HTERT RPE-1 (cell line): Measurements from ENCODE around the gene EMILIN2.
"Not testable (repeated sequence)": the region's sequence is repeated elsewhere in the genome, so short reads cannot be mapped to it uniquely, and the experiment has no call there.

ENCODE experiments used
- in situ Hi-C: fragments of 300-500 bp; cut with MboI; formaldehyde crosslinking; loops from 4 replicates; pipeline ENCODE4 v1.14.3; 2020; ENCODE audit warnings: low sequenced_read_pairs

Gene EMILIN2

DNA sequence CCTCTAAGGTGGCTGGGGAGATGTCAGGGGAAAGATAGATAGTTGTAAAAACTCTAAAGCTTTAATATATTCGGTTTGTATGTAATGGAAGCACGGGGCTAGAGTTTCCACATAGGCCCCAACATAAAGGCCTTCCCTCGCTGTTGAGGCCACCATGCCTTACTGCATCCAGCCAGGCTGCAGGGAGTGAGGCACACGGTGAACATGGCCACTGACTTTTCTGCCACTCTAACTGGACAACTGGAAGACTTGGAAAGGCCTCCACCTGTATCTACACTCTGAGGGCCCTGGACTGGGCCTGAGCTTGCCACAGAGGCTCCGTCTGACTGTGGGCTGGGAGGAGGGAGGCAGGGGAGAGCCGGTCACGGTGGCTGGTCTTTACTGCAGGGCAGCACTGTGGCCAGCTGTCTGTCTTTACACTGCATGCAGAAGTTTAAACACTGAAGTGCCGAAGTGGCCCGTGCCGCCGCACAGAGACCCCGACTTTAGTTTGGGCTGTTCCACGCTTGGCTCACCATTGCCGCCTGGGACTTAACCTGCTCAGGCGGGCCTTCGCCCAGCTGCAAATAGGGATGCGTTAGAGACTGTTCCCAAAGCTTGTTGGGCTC lies 66.7 kb downstream of the EMILIN2 start:
- in situ Hi-C loops = no loop called here

DNA sequence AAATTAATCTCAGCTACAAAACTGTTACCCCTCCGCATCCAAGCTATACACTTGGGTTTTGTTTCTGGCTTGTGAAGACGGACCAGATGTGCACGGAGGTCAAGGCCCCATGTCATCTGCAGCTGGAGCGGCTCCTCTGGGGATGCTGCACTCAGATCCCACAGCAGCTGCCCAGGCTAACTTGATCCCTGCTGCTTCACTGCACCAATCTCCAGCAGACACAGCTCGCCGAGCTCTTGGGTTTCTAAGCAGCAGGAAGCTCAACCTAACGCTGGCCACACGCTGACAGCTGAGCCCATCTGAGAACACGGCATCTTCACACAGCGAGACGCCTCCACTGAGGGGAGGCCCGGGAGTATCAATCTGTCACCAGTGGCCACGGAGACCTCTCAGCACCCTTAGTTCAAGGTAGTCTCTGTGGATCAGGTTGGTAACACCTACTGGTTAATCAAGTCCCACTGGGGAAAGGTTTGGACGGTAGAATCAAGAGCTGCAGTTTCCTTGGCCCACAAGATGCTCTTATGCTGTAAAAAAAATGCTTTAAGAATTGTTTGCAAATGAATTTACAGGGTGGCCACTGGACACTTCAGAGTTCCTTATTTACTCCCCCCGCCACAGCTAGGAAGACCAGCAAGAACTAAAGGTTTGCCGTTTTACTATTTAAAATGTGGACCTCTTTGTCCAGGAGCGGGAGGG lies 67.5 kb downstream of the EMILIN2 start:
- in situ Hi-C loops = no loop called here

DNA sequence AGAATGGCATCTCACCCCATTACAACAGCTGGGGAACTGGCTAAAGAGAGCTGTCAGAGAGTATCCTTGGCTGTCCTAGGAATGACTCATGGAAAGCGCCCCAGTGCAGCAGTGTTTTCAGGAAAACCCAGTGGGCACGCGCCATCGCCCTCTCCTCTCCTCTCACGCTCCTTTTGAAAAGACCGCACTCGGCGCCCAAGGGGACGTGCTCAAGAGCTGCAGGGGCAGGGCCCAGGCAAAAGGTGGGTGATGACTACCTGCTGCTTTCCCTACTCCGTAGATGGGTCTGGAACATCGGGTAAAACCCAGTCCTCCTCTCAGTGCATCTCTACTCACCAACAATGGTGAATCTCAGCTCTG lies 68.1 kb downstream of the EMILIN2 start:
- in situ Hi-C loops = no loop called here

DNA sequence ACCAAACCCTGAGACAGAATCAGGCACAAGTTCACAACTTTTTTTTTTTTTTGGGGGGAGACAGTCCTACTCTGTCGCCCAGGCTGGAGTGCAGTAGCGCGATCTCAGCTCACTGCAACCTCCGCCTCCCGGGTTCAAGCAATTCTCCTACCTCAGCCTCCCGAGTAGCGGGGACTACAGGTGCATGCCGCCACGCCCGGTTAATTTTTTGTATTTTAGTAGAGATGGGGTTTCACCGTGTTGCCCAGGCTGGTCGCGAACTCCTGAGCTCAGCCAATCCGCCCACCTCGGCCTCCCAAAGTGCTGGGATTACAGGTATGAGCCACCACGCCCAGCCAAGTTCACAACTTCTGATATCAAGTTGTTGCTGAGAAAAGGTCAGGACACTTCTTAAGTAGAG lies 68.7 kb downstream of the EMILIN2 start:
- in situ Hi-C loops = not testable (repeated sequence)

DNA sequence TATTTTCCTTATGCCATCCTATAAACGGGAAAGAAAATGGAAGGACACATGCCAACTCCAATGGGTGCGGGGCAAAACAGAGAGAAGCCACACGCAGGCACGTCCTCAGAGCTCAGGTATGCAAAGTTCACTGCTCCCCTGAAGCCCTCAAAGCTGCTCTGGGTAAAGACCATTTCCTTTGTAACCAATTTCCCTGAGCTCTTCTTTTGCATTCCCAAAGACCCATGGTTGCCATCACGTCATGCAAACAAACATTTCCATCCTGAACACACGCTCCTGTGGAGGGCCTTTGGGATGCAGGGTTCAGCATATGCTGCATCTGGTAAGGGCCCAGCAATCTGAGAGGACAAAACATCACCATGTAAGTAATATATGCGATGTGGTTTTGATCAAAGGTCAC lies 69.4 kb downstream of the EMILIN2 start:
- in situ Hi-C loops = no loop called here

DNA sequence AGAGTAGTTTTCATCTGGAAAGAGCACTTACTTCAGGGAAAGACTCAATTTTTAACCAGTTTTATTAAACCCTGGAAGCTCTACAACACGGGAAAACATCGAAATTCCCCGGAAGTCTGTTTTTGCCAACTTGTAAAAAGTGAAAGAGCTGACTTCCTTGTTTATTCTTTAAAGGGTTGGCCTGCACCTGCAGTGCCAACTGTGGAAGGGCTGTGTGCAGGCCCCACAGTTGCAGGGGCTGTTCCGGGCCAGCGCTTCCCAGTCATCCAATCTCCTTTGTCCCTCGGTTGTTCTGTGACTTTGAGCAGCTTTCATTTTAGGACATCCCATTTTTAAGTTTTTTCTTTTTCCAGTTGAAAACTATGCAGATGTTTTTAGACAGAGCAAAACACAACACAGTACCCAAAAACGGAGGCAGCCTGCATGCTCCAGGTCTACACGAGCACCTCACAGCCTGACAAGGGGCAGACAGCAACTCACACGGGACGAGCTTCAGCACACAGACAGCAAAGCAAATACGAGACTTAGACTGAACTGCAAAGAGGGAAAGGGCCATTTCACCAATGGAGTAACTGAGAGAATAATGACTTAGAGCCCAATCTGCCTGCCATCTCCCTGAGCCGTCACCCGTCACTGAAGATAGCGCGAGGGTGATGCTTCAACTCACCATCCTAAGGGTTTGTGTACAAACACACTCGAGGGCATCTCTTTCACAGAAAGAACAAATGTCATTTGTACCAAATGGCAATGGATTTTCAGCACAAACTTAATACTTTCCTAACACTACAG lies 70.6 kb downstream of the EMILIN2 start:
- in situ Hi-C loops = no loop called here

DNA sequence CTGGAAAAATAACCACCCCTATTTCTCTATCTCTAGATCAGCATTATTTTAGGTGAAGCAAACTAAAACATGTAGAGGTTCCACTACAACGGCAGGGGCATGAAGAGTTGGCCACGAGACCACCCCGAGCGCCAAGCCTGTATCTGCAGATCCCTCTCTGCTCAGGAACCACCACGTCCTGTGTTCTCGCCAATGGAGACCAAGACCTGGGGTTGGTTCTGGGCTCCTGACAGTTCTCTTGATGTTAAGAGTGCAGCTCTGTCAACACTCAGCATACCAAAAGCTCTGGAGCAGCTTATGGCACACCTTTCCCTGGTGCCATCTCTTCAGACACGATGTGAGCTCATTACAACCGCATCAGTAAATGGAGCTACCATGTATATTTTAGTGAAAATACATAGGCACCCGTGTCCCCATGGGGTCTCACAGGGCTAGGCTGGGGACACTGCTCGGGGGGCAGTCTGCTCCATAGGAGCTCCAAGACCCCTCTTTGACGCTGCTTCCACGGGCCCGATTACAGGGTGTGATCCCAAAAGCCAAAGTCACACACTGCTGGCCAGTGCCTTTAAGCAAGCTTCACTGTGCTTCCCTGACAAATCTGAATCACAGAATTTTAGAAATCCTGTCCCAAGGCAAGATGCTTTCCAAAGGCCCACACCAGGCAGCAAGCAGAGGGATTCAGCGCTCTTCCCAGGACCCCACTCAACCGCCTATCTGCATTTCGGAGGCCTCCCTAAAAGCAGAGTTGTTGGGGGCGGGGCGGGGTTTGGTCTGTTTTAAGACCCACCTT lies 72.2 kb downstream of the EMILIN2 start:
- in situ Hi-C loops = no loop called here

DNA sequence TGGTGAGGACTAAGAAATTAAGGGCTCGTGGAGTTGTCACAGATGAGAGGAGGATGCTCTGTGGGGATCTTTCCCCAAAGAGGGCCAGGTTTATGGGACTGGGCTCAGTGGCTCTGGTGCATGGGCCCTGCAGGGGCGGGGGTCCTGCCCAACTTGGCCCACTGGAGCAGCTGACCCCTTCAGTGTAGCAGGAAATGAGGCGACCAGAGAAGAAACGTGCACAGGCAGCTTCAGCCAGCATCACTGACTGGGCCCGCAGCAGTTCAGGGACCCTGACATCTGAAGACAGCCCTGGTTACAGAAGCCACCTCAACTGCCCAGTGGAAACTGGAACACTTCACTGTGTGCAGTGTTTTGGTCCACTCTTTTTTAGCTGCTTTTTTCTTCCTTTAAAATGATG lies 72.8 kb downstream of the EMILIN2 start:
- in situ Hi-C loops = no loop called here

DNA sequence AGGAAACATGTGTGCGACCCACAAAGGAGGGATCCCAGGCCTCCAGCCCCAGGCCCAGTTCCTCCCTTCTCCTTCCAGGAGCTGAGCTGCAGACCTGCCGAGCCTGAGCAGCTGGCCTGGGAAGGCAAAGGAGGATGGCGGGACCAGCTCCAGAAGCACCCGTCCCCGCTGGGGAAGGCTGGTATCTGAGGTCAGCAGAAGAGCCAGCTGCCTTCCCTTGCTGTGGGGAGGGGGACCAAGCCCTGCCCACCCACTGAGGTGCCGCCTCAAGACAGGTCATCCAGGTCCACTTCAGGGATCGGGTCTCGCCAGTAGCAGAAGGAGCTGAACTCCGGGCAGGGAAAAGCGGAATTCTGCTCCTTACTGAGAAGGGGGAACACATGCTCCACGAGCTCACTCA lies 73.2 kb downstream of the EMILIN2 start:
- in situ Hi-C loops = no loop called here

DNA sequence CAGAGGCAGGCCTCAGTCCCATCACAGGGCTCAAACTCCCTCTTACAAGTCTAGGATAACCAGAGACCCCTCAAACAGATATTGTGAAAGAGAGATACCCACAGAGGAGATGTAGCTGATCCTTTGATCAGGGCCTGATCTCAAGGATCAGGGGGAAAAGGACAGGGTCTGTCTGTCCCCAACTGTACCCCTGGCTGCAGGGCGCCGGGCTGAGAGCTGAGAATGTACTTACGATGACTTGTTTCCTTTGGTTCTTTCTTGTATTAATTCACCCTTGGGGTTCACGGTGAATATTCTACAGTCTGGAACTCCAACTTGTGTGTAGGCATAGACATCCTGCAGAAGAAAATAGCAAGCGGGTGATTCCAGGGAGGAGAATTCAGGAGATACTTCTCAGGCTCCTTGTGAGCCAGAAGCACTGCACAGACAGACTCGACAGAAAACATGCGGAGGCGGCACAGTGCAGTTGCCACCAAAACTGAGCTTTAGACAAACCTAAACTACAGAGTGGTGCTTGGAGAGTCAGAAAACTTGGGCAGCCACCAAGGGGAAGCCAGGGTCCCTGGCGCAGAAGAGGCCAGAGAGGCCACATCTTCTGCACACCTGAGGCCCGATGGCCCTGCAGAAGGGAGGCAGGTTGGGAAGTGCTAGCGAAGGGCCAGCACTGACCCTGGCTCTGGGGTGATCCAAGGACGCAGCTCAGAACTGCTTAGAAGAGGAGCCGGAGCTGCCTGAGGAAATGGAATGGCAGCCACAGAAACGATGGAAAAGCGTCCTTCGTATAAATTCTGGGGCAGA lies 73.9 kb downstream of the EMILIN2 start:
- in situ Hi-C loops = no loop called here

DNA sequence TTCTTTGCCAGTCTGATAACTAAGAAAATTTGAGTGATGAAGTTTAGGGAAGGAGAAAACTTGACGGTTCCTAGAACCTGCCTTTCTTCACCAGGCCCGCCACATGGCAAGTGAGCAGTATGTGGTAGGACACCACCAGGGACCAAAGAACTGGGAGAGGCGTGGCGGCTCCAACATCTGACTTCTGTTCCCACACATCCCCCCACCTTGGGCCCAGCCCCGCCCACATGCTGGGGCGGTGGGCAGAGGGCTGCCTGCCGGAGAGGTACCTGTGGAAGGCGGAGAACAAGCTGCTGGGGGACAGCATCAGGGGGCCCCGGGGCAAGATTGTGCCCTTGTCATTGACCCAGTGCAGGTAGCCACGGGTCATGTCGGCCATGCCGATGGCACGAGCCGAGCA lies 75.0 kb downstream of the EMILIN2 start:
- in situ Hi-C loops = no loop called here

DNA sequence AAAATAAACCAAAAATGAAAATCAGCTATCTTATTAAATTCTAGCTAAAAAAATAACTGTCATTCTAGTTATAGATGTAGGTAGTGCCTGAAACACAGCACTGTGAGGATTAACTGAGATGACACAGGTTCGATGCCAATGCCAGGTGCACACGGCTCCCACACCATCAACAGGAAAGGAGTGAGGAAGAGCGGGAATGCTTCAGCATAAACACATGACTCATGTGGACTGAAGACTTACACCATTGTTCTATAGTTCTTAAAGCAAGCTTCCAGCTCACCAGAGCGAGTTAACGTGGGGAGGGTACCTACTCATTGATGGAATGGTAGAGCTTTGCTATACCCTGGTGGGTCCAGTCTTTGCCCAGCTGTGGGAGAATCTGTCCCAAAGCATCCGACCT lies 76.7 kb downstream of the EMILIN2 start:
- in situ Hi-C loops = no loop called here

DNA sequence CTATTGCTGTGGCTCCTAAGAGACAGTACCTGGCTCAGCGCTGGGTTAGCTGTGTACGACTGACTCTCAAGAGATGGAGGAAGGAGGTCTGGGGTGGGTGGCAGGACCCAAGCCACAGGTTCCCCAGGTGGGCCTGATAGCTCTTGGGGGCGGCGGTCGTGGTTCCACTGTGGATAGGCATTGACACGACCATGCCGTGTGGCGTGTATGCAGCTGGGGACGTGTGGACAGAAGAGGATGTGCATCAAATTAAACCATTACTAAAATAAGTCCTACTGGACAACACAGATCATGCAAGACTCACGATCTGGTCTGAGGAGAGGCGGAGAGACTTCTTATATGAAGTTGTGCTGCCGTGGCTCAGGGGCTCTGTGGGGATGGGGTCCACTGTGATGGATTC lies 78.1 kb downstream of the EMILIN2 start:
- in situ Hi-C loops = no loop called here

DNA sequence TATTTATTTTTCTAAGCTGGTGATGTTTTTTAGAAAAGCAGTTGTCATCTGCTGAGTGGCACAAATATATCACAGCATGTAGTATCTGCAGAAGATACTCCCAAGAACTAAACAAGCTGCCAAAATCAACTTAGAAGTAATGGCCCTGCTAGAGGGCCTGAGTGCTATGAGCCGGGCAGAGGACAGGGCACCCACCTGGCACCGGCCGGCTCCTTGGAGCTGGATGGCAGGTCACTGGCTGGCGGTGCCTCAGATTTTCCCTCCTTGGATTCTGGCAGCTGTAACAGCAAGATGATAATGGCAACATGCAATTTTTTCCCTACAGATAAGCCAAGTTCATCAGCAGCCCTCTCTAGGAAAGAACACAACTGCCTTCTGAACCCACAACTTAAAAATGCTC lies 79.7 kb downstream of the EMILIN2 start:
- in situ Hi-C loops = no loop called here

DNA sequence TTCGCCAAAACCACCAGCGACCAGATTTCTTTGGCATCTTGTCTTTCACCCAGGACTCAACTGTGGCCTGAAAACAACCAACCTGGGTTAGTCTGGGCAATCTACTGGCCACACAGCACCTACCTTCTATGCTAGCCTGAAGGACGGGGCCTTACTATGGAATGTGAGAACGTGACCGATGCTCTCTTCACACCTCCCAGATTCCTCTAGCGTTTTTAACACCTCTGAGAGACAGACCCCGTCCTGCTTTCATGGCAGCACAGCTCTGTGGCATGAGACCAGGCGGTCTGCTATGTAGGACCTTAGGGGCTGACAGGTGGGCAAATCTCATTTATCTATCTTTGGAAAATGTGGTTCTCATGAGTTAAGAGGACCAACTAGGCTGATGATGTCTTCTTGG lies 80.9 kb downstream of the EMILIN2 start:
- in situ Hi-C loops = no loop called here

DNA sequence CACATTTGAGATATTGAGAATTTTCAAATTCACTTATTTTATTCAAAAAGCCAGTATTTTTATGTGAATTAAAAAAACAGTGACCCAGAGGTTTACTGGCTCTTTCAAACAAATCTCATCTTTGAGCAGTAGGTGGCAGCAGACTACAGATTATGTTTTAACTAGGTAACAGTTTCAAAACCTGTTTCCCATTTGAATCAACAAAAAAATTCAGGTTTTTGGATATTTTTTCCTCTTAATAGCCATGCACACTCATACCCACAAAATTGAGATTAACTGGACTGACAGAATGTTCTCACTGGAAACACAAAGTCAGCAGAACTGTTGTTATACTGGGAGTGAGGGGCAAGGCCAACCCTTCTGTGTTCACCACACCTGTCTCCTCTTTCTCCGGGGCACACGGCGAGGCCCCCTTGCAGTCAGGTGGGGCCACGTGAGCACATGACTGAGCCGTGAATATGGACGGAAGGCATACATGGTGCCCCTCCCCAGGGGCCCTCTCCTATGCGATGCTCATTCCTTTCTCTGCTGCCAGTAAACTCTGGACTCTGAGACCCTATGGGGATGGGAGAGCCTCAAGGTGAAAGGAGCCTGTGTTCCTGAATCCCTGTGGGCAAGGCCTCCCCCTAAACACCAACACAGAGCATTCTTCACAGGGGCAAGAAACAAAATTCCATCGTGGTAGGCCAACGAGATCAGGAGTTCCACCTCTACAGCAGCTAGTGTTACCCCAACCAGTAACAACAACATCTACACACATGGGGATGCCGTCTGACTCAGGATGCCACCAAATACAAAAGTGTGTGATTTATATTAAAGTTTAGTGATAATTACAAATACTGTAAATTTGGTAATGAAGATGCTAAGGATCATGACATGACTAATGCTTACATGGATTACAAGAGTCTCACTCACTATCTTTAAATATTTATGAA lies 85.7 kb downstream of the EMILIN2 start:
- in situ Hi-C loops = no loop called here

DNA sequence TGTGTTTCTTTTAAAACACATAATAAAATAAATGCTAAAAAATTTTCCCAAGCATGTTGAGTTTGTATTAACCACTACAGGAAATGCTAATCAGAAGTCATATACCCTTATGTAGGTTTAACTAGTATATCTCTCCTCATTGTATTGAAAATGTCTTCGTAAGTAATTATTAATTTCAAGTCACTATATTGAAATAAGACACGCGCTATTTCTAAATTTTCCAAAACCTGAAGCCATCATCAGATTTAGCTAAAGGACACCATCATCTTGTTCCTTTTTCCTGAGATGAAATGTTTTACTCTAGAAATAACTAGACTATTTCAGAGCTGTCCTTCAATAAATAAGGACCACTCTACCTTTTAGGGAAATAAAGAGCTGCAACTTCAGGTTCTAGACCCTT lies 87.2 kb downstream of the EMILIN2 start:
- in situ Hi-C loops = no loop called here

DNA sequence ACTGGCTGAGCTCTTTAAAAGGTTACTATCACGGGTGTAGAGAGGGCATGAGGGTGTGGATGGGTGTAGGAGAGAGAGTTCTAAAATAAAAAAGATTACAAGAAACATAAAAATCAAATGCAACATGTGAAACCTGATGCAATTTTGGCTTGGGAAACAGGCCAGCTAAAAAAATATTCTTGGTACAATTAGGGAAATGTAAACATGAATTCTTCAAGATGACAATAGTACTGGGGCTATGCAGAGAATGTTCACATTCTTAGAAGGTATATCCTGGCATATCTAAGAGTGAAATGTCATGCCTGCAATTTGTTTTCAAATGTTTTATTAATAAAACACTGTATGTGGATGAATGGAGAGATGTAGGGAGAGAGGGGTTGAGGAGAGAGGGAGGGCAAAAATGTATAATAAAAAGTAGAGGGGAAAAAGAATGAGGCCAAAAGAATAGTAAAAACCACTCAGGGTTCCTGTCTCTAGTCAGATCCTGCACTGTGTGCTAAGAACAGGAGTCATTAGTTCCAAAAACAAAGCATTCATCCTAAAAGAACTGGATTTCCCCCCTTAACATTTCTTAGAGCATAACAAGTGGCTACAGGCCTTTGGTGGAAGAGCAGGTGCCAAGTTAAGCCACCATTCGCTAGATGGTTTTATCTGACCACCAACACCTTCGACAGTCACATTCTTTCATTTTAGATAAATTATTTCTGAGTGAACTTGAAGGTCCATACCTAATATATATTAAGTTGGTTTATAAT lies 88.8 kb downstream of the EMILIN2 start:
- in situ Hi-C loops = no loop called here

DNA sequence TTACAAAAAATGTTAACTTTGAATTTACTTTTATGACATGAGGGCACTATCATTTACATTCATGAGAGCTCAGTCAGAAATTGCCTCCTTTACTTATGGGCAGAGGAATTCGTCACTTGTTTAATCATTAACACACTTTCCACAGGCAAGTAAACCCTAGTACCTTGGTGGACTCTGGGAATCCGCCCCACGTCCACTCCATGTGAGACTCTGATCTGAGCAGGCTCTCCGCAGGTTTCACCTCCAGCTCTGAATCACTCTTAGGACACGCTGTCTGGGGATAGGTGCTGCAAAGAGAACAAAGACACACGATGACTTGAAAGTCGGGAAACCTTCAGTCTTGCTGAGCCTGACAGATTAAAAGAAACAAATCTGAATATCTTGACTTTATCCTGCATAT lies 92.5 kb downstream of the EMILIN2 start:
- in situ Hi-C loops = no loop called here
